SK-N-DZ (cell line): Measurements from ENCODE around the gene SLC3A2.
A peak's percentile ranks its signal among the peaks of the same experiment; 100 is the strongest.

Source experiments
- DNase-seq: peaks from one replicate; pipeline ENCODE4 v3.0.0-alpha.2; 2015; ENCODE audit warnings: low spot score

Gene SLC3A2

GRCh38 chr11:62909107-62909894 lies 28.6 kb downstream of the SLC3A2 start:
- DNase-seq = peak; percentile 82

- DNase-seq = no peak
Observed at GRCh38 chr11:62910141-62910882, 29.6 kb downstream of the SLC3A2 start.

DNA sequence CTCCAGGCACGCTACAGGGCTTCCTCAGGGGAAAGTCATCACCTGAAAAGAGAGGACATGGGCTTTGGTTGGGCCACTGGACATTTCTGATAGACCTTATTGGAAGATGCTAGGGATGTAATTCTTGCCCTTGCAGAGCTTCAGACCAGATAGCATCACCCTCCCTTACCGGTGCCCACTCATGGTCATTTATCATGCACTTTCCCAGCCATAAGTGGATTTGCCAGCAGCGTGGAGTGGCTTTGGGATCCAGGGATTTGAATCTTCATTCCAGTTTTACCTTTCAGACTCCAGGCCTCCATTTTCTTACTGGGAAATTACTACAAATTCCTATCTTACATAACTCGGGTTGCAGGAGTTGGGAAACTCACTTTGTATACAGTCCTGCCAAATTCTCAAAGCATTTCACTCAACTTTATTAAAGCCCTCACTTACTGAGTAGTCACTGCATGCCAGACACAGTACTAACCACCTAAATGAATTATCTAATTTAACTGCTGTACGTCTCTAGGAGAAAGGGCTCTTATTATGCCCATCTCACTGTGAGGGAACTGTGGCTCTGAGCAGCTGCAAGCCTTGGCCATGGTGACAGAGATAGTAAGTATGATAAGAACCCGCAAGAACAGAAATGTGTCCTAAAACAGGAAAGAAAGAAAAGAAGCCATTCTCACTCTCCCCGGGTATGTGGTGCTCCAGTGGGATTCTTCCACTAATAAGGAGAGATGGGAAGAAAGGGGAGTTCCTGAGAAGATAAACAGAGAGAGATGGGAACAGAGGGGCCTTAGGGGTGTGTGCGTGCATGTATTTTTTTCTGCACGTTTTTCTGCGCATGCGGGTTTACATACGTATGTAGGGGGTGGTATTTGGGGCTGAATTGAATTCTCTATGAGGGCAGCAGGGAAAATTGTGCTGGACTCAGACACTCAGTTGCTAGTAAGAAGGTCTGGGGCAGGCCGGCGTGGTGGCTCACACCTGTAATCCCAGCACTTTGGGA lies 30.7 kb downstream of the SLC3A2 start:
- DNase-seq = peak; percentile 95

DNA sequence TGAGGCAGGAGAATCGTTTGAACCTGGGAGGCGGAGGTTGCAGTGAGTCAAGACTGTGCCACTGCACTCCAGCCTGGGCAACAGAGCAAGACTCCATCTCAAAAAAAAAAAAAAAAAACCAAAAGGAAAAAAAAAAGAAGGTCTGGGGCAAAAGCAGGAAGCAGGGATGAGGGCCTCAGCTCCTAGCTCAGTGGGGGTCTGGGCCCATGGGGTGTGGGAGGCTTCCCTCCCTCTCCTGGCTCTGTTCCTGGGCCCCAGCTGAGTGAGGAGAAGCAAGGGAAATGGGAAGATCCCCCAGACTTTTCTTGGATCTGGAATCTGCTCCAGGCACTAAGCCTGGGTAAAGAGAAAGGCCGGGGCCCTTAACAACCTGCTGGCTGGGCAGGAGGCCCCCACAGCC lies 31.6 kb downstream of the SLC3A2 start:
- DNase-seq = no peak

DNA sequence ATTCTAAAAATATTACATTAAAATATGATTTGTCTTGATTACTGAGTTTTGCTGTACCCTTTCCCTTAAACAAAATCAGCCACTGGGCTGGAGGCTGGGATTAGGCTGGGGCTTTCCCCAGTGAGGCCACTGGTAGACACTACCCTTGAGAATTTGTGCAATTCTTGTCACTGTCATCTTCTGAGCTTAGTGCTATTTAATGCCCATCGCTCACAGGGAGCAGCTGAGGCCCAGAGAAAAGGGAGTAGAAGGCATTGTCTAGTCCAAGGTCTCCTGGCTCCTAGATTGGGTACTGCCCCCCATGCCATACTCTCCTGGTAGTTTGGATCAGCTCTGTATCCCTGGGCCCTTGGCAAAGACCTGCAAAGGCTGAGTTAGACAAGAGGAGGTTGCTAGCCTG lies 33.7 kb downstream of the SLC3A2 start:
- no peak for DNase-seq

DNA sequence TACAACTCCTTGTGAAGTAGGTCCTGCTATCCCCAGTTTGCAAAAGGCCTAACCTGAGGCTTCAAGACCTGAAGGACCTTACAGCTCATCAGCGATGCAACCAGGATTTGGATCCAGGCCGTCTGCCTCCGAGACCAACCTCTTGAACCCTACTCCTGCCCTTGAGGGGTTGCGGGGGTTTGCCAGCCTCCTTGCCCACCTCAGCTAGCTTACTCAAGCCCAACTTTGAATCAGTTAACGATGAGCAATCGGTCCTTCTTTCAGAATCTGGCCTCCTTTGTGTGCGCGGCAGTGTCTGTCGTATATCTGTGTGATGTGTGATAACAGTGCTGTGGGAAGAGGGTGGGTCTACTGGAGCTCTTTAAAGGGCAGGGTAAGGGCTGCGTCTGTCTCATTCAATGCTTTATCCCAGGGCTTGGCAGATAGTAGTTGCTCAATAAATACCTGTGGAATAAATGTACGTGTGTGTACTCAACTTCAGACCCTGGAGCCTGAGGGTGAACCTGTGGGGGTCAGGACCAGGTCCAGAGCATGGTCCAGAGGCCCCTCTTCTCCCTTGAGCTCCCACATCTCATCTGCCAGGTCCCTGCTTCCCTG lies 37.3 kb downstream of the SLC3A2 start:
- no peak for DNase-seq

- DNase-seq = peak; percentile 81
Observed at GRCh38 chr11:62918531-62918930, 37.8 kb downstream of the SLC3A2 start.

GRCh38 chr11:62919476-62919875 lies 38.8 kb downstream of the SLC3A2 start:
- no peak for DNase-seq

GRCh38 chr11:62919898-62920640 lies 39.4 kb downstream of the SLC3A2 start:
- no peak for DNase-seq

DNA sequence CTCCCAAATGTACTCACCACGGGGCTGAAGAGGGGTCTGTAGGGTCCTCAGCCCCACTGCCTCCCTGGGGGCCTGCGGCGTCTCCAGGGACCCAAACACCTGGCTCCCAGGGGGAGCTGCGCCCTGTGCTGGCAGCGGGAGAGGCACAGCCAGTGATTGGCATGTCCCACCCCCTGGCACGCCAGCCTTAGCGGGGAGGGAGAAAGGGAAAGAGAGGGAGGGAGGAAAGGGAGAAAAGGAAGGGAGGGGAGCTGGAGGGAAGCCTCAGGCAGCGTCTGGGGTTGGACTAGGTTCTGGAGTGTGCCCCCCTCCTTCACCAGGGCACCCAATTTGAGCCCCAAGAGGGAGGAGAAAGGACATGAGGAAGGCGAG lies 40.5 kb downstream of the SLC3A2 start, which contains the start of gene CHRM1:
CHRM1 (minus strand) TSS at position 163 of the 372 bp plus-strand sequence. CDS start 10,263 bp downstream, outside the sequence.
- DNase-seq = no peak

DNA sequence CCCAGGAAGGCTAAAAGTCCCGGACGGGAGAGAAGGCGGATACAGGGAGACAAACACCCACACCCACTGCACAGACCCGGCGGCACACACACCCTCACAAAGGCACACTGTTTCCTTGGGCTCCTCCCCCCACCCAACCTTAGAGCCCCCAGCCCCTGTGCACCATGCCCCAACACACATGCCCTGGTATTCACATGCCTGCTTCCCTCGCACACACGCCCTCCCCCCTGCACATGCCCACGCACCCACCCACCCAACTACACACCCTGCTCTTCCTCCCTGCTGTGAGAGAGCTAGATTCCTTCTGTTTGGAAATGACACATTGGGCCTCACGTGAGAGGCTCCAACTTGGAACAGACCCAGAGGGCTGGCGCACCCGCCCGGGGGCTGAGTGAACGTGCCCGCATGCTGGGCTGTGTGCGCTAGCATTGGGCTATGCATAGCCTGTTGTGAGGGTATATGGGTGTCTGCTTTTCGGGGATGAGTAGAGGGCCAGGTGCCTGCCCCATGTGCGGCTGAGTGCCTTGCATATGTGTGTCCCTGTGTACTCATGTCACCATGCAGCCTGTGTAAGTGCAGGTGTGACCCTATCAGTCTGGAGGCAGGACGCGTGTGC lies 41.0 kb downstream of the SLC3A2 start:
- no peak for DNase-seq

- DNase-seq = no peak
Observed at GRCh38 chr11:62922189-62922589, 41.5 kb downstream of the SLC3A2 start.

- no peak for DNase-seq
Observed at GRCh38 chr11:62922653-62923431, 42.1 kb downstream of the SLC3A2 start.

- no peak for DNase-seq
Observed at GRCh38 chr11:62923601-62924411, 43.1 kb downstream of the SLC3A2 start.

GRCh38 chr11:62925308-62925707 lies 44.6 kb downstream of the SLC3A2 start:
- no peak for DNase-seq

- DNase-seq = no peak
Observed at GRCh38 chr11:62925745-62926679, 45.3 kb downstream of the SLC3A2 start.
